Measurements from ENCODE around the gene TSPAN11. TPM values are rescaled to one million over a fixed set of nuclear protein-coding genes. Genes with fewer than 3 reads are reported as not detected.

TSPAN11 gene
- total RNA-seq, 1 donor from 2014 or later: 12.4 TPM

DNA sequence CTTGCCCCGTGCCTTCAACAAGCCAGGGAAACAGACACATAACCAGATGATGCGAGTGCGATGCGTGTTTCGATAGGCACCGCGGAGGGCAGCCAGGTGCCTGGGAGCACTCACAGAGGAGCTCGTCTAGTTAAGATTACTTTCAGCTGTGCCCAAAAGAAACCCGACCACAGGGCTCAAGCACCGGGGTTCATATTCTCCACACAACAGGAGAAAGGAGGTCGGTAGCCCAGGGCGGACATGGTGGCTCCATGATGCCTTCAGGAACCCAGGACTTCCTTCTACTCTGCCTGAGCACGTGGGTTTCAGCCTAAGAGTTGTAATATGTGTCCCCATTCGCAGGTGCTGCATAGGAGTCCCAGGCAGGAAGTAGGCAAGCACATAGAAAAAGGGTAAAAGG, 93.4 kb downstream of the TSPAN11 start:
- Histone ChIP-seq H2AFZ (ENCODE audit: low read depth, low read length) (no peak overlapping the region), H3K4me2 (ENCODE audit: low read length) (no peak overlapping the region), H3K4me3 (ENCODE audit: insufficient read depth, low read depth, low read length) (no peak overlapping the region), H3K9ac (ENCODE audit: low read length) (no peak overlapping the region), H3K27me3 (ENCODE audit: insufficient read depth, low read length) (peaks cover 10% of the 10 kb centered on the region), H3K4me1 (ENCODE audit: insufficient read depth, low read length) (no peaks in the 10 kb centered on the region), H3K27ac (ENCODE audit: low read depth, low read length) (no peak overlapping the region), H3K9me3 (ENCODE audit: insufficient read depth, low read depth, low read length) (no peaks in the 10 kb centered on the region), H3K36me3 (ENCODE audit: insufficient read depth, low read length) (no peaks in the 10 kb centered on the region), H3K79me2 (ENCODE audit: insufficient read depth, low read length) (no peaks in the 10 kb centered on the region), H4K20me1 (ENCODE audit: insufficient read depth, low read length) (no peaks in the 10 kb centered on the region)
- H3K4me3 Mint-ChIP-seq (ENCODE audit: unreplicated experiment): no peak overlapping the region
- H3K9me3 Mint-ChIP-seq (ENCODE audit: unreplicated experiment): peaks cover 2% of the 10 kb centered on the region
- H3K4me1 Mint-ChIP-seq (ENCODE audit: low read depth, unreplicated experiment): peaks cover 6% of the 10 kb centered on the region
- DNase-seq (ENCODE audit: low read depth): no peak
- H3K27ac Mint-ChIP-seq (ENCODE audit: unreplicated experiment): no peak overlapping the region
- H3K36me3 Mint-ChIP-seq (ENCODE audit: low read depth, unreplicated experiment): no peaks in the 10 kb centered on the region
- peaks cover 5% of the 10 kb centered on the region for H3K27me3 Mint-ChIP-seq (ENCODE audit: low read depth, unreplicated experiment)
- no peak for FAIRE-seq
- no peak for TF ChIP-seq EZH2 (IDR thresholded peaks at IDR 0.05; ENCODE audit: insufficient read depth, low read length)
- TF ChIP-seq, protein P1, sequence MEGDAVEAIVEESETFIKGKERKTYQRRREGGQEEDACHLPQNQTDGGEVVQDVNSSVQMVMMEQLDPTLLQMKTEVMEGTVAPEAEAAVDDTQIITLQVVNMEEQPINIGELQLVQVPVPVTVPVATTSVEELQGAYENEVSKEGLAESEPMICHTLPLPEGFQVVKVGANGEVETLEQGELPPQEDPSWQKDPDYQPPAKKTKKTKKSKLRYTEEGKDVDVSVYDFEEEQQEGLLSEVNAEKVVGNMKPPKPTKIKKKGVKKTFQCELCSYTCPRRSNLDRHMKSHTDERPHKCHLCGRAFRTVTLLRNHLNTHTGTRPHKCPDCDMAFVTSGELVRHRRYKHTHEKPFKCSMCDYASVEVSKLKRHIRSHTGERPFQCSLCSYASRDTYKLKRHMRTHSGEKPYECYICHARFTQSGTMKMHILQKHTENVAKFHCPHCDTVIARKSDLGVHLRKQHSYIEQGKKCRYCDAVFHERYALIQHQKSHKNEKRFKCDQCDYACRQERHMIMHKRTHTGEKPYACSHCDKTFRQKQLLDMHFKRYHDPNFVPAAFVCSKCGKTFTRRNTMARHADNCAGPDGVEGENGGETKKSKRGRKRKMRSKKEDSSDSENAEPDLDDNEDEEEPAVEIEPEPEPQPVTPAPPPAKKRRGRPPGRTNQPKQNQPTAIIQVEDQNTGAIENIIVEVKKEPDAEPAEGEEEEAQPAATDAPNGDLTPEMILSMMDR (IDR thresholded peaks at IDR 0.05; ENCODE audit: insufficient read depth, low read depth, low read length): no peak

DNA sequence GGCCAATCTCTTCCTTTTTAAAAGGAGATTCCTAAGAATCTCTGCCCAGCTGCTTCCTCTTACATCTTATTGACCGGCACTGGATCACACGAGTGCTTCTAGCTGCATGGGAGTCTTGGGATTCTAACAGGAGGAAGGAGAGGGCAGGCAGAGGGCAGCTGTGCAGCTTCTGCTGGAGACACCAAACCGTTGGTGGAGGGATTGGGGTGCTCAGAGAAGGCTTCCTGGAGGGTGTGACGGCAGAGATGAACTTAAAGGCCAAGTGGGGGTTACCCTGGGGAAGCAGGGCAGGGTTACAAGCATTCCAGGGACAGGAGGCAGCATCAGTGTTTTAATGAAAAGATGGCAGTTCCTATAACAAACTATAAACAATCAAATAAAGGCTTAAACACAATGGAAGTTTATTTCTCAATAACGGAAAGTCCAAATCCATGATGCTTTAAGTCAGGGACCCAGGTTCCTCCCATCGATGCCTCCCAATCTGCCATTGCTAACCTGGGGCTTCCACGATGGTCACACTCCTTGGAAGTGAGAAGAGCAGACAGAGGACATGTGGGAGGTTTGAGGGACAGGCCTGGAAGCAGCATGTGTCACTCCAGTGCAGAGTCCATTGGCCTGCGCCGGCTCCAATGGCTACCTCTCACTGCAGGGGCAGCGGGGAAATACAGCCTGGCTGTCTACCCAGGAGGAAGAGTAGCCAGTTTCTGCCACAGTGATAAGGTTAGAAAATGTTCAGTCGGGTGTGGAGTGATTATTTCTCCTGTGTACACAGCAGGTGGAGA, 94.0 kb downstream of the TSPAN11 start:
- peaks cover 3% of the 10 kb centered on the region for H3K27me3 Mint-ChIP-seq (ENCODE audit: low read depth, unreplicated experiment)

More for the DNA sequence above, 94.0 kb downstream of the TSPAN11 start:
- Mint-ChIP-seq H3K27ac (ENCODE audit: unreplicated experiment) (no peak overlapping the region), H3K4me1 (ENCODE audit: low read depth, unreplicated experiment) (peaks cover 6% of the 10 kb centered on the region), H3K36me3 (ENCODE audit: low read depth, unreplicated experiment) (no peaks in the 10 kb centered on the region), H3K9me3 (ENCODE audit: unreplicated experiment) (peaks cover 2% of the 10 kb centered on the region), H3K4me3 (ENCODE audit: unreplicated experiment) (no peak overlapping the region)
- no peaks in the 10 kb centered on the region for H3K36me3 ChIP-seq (ENCODE audit: insufficient read depth, low read length)
- H4K20me1 ChIP-seq (ENCODE audit: insufficient read depth, low read length): no peaks in the 10 kb centered on the region
- no peak overlapping the region for H3K27ac ChIP-seq (ENCODE audit: low read depth, low read length)
- no peak for DNase-seq (ENCODE audit: low read depth)
- no peak for FAIRE-seq
- H3K9me3 ChIP-seq (ENCODE audit: insufficient read depth, low read depth, low read length): no peaks in the 10 kb centered on the region
- TF ChIP-seq EZH2 (IDR thresholded peaks at IDR 0.05; ENCODE audit: insufficient read depth, low read length): no peak
- TF ChIP-seq, protein P1 (IDR thresholded peaks at IDR 0.05; ENCODE audit: insufficient read depth, low read depth, low read length): no peak
- no peaks in the 10 kb centered on the region for H3K4me1 ChIP-seq (ENCODE audit: insufficient read depth, low read length)
- H3K4me3 ChIP-seq (ENCODE audit: insufficient read depth, low read depth, low read length): no peak overlapping the region
- H3K79me2 ChIP-seq (ENCODE audit: insufficient read depth, low read length): no peaks in the 10 kb centered on the region
- H3K27me3 ChIP-seq (ENCODE audit: insufficient read depth, low read length): peaks cover 10% of the 10 kb centered on the region
- no peak overlapping the region for H3K9ac ChIP-seq (ENCODE audit: low read length)
- H2AFZ ChIP-seq (ENCODE audit: low read depth, low read length): no peak overlapping the region
- no peak overlapping the region for H3K4me2 ChIP-seq (ENCODE audit: low read length)

All from astrocyte (in vitro differentiated cells and primary cell).